ENCODE measurements around the gene FBXO42.

The FBXO42 gene

GRCh38 chr1:16351994-16352841, at the start of gene FBXO42:
Gene FBXO42, minus strand, starts transcription at chr1:16352480. Its CDS starts 37,062 bp downstream, at chr1:16315418.
- peak; percentile 92 for DNase-seq

DNA sequence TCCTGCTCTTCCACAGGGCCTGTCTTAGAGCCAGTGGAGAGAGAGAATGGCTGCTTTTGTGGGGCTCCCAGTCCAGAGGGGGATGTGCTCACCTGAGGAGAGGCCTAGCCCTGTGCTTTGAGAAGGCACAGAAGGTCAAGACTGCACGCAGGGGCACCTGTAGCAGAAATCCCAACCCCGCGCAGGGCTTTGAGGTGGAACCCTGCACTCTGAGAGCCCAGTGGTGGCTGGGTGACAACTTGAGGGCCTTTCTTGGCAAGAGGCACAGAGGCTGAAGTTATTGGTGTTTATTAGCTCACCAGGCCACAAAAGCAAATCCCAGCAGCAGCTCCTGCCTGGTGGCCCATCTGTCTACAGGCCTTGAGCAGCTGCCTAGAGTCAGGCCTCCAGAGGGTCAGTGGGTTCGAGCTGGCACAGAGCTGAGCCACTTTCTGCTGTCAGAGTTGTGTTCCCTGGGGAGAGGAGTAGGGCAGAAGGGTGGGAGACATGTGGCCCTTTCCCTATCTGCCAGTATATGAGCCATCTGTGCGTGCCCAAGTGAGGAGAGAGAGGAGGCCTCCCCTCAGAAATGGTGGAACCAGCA, 46.2 kb upstream of the FBXO42 start:
- no peak for DNase-seq

GRCh38 chr1:16397120-16397519, 44.8 kb upstream of the FBXO42 start:
- no peak for DNase-seq

GRCh38 chr1:16396591-16396990, 44.3 kb upstream of the FBXO42 start:
- no peak for DNase-seq

DNA sequence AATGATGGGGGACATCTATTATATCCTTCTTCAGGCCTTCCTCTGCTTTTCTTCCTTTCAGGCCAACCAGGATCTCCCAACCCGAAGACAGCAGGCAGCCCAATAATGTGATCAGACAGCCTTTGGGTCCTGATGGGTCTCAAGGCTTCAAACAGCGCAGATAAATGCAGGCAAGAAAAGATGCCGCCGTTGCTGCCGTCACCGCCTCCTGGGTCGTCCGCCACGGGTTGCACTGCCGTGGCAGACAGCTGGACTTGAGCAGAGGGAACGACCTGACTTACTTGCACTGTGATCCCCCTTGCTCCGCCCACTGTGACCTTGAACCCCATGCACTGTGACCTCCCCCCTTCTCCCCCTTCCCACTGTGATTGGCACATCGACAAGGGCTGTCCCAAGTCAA, 42.7 kb upstream of the FBXO42 start:
- no peak for DNase-seq

- no peak for DNase-seq
Measured at GRCh38 chr1:16393570-16394521, 41.6 kb upstream of the FBXO42 start.

GRCh38 chr1:16392740-16393569, 40.7 kb upstream of the FBXO42 start:
- DNase-seq, result no peak

GRCh38 chr1:16391411-16391810, 39.1 kb upstream of the FBXO42 start:
- no peak for DNase-seq

GRCh38 chr1:16387201-16388188, 35.2 kb upstream of the FBXO42 start:
- DNase-seq, result no peak

DNA sequence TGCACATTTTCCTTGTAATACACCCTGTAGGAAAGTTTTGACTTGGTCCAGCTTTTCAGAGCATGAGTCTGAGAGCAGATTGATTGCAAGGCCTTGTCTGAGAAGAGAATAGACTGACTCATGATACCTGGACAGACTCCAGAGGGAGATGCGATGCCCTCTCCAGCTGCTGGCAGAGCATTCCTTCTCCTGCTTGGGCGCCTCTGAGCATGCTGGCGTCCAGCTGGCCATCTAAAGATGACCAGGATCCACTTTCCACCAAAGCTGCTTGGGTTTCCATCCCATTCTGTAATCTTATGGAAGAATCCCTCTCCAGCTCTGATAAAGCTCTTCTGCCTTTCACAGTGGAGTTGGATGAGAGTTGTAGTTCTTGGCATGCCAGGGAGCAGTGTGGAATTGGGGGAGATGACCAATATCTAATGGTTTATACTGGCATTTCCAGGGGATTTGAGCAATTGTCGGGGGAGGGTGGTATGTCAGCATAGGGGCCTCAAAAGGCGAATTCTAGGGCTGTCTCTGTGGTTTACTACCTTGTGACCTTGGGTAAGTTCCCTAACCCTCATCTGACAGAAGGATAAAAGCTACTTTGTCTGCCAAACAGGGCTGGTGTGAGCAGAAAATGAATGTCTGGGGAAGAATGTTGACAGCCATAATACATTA, 34.3 kb upstream of the FBXO42 start:
- DNase-seq, result no peak

- no peak for DNase-seq
Measured at GRCh38 chr1:16385659-16386453, 33.6 kb upstream of the FBXO42 start.

DNA sequence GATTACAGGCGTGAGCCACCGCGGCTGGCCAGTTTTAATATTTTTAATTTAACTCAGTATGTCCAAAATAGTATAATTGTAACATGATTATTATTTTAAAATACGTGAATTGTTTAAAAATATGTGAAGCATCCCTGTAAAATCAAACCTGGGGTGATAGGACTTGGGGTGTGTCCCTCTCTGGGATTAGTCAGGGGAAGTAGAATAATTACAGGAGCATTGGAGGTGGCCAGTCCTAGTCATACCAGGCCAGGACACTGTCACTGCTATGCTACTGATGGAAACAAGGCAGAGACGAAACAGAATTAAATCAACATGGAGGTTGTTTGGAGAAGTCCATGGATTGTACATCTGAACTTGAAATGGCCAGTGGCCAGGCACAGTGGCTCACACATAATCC, 31.6 kb upstream of the FBXO42 start:
- DNase-seq, result no peak

DNA sequence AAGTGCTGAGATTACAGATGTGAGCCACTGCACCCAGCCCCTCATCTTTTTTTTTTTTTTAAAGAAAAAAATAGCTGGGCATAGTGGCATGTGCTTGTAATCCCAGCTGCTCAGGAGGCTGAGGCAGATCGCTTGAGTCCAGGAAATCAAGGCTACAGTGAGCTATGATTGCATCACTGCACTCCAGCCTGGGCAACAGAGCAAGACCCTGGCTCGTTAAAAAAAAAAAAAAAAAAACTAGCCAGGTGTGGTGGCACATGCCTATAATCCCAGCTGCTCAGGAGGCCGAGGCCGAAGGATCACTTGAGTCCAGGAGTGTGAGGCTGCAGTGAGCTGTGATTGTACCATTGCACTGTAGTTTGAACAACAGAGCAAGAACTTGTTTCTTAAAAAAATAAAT, 28.6 kb upstream of the FBXO42 start:
- DNase-seq, result no peak

DNA sequence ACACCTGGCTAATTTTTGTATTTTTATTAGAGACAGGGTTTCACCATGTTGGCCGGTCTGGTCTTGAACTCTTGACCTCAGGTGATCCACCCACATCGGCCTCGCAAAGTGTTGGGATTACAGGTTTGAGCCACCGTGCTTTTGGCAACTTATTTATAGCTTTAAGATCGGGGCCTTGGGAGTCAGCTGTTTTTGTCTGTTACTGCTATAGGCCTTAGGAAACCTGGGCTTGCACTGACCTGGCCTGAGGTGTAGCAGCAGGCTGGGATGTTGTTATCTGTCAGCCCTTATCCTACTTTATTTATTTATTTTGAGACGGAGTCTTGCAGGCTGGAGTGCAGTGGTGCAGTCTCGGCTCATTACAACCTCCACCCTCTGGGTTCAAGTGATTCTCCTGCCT, 26.2 kb upstream of the FBXO42 start:
- no peak for DNase-seq

GRCh38 chr1:16376971-16377370, 24.7 kb upstream of the FBXO42 start:
- no peak for DNase-seq

- DNase-seq, result no peak
Measured at GRCh38 chr1:16375521-16376340, 23.5 kb upstream of the FBXO42 start.

DNA sequence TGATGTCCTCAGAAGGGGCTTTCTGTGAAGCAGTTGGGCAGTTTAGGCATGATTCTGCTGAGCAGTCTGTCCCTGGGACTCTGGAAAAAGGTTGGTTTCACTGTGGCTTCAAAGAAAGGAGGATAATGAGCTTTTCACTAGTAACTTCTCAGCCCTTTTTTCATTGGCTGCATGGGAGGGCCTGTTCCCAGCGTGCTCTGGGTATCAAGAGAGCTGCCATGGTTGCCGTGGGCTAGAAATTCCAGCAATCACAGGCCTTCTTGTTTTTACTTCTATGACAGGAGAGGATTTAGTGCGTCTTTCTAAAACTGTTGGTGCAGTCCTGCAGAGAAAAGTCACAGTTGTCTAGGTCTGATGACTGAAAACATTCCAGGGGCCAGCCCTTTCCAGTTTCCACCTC, 22.0 kb upstream of the FBXO42 start:
- DNase-seq, result no peak

DNA sequence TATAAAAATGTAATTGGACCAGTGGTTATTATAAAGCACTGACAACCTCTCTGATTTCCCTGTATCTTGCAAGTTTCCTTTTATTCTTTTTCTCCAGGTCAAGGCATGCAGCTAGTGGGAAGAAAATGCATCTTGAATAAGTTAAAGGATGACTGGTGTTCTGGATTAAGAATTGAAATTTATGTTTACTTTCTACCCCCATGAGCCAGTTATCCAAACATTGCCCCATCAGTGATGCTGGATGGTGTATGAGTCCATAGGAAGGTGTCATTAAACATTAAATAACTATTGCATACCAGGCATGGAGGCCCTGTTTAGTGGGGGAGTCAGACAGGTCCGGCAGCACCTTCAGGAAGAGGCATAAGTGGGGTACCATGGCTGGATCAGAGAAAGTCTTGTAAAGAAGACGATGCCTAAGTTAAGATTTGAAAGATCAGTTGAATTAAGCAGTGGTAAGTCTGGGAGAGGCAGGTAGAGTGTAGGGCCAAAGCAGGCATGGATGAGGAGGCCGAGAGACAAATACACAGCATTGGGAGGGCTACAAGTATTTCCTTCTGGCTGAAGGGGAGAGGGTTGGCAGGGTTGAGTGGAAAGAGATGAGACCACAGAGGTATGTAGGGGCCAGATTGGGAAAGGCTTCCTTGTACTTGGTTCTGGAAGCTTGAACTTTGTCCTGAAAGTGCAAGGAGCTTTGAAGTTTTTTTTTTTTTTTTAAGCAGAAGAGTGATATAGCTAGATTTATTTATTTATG, 20.4 kb upstream of the FBXO42 start:
- no peak for DNase-seq
